Astrocyte (in vitro differentiated cells and primary cell): ENCODE measurements around the gene NUP205.

ENCODE experiments used
- EZH2 ChIP-seq: IDR thresholded peaks from 2 replicates; pipeline ENCODE4 v1.6.1; 2012; ENCODE audit warnings: mild to moderate bottlenecking, low read length, inconsistent platforms; ENCODE audit not compliant: insufficient read depth
- TF ChIP-seq, protein P1 (sequence below): IDR thresholded peaks from 2 replicates; pipeline ENCODE4 v1.5.1; 2011; ENCODE audit warnings: low read depth, mild to moderate bottlenecking, inconsistent platforms, low read length, moderate library complexity; ENCODE audit not compliant: insufficient read depth

DNA sequence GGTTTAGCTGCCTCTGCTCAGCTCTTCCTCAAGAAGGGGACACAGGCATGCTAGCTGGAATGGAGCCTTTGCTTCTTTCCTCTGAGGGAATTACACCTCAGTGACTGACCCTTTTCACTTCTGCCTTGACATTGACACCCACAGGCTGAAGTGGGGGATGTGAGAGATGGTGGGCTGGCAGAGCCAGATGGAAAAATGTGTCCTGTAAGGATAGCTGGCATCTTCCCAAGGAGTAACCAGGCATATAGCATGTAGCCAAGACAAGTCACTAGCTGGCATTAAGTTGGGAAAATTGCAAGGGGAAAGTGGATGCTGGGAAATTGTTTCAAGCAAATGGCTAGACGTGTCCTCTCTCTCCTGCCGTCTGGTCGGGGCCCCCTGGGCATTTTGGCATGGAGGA is 124.5 kb downstream of the NUP205 start:
- TF ChIP-seq, protein P1, sequence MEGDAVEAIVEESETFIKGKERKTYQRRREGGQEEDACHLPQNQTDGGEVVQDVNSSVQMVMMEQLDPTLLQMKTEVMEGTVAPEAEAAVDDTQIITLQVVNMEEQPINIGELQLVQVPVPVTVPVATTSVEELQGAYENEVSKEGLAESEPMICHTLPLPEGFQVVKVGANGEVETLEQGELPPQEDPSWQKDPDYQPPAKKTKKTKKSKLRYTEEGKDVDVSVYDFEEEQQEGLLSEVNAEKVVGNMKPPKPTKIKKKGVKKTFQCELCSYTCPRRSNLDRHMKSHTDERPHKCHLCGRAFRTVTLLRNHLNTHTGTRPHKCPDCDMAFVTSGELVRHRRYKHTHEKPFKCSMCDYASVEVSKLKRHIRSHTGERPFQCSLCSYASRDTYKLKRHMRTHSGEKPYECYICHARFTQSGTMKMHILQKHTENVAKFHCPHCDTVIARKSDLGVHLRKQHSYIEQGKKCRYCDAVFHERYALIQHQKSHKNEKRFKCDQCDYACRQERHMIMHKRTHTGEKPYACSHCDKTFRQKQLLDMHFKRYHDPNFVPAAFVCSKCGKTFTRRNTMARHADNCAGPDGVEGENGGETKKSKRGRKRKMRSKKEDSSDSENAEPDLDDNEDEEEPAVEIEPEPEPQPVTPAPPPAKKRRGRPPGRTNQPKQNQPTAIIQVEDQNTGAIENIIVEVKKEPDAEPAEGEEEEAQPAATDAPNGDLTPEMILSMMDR: no peak
- no peak for TF ChIP-seq EZH2
